GM21528 (cell line): ENCODE data around the gene NADK.
A peak's percentile ranks its signal among the peaks of the same experiment; 100 is the strongest.

Experiments used
- ATAC-seq: cut with Tn5 transposase; IDR thresholded peaks from one replicate; pipeline ENCODE4 v1.9.1; 2021; ENCODE audit warnings: mild to moderate bottlenecking, moderate library complexity; ENCODE audit not compliant: unreplicated experiment, low FRiP score

Gene NADK

GRCh38 chr1:1788136-1788535, 9.9 kb upstream of the NADK start:
- no peak for ATAC-seq

DNA sequence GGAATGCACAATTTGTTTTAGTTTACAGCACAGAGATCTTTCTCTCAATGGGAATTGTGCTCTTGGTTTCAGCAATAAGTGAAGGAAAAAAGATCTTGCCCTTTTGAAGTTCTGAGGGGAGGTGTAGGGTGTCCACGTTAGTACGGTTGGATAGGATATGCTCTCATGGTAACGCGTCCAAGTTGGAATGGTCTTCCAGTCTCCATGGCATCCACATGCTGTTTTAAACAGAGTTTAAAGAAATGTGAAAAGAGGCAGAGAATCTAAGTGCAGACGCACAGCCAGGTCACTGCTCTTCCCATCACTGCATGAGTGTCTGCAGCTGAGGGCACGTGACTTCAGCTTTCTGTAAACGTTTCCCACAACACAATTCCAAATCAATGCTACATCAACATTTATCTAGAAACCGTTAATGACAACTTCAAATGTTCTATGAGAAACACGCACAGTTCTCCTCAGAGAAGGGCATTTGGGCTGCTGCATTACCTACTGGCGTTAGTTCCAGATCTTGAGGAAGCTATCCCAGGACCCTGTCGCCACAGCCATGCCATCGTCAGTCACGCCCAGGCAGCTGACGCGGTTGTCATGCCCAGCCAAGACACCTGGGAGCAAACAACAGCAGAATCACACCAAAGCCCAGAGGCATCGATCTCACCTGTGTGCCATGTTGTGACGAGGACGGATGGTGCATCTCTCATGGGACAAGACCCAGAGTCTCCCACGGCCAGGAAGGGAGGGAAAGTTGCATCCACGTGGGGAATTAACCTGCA, 8.8 kb upstream of the NADK start:
- no peak for ATAC-seq

DNA sequence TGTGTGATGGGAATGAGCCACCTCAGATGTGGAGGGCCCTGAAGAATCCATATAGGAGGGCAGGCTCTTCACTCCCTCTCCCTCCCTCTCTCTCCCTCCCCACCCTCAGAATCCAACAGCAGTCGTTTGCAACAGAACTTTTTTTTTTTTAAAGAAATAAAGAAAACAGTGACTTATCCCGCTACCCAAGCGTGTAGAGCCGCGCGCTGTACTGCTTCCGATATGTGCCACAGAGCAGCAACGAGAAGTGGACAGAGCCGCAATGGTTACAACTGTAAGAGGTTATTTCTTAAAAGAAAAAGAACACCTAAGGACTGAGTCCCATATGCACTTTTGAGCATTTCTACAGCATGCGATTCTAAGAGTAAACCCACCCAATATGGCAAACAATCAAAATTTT, 7.4 kb upstream of the NADK start:
- no peak for ATAC-seq

DNA sequence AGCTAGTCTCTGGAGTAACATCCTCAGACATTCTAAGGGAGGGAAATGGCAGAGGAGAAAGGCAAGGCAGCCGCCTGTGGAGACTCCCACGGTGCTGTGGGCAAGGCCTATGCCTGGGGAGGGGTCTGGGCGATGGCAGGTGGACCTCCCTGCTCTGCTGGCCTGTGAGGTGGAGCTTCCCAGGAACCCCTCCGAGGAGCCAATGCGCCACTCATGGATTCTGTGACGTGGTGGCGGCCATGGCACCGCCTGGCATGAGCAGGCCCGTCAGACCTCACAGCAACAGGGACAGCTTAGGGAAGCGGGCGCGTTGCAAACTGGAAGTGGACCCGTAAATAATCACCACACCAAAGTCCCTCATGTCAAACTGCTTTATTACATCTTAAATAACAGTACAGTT, 6.7 kb upstream of the NADK start:
- ATAC-seq: no peak

- no peak for ATAC-seq
Measured at GRCh38 chr1:1783320-1783719, 5.0 kb upstream of the NADK start.

GRCh38 chr1:1782399-1783221, 4.3 kb upstream of the NADK start:
- ATAC-seq: no peak

GRCh38 chr1:1781526-1781903, 3.2 kb upstream of the NADK start:
- no peak for ATAC-seq

GRCh38 chr1:1780598-1781525, 2.6 kb upstream of the NADK start:
- ATAC-seq: no peak

- ATAC-seq: peak; percentile 30
Measured at GRCh38 chr1:1779691-1780597, 1.7 kb upstream of the NADK start.

GRCh38 chr1:1779320-1779675, 1.0 kb upstream of the NADK start:
- ATAC-seq: no peak

GRCh38 chr1:1778663-1779319, 521 bp upstream of the NADK start:
- peak; percentile 68 for ATAC-seq

DNA sequence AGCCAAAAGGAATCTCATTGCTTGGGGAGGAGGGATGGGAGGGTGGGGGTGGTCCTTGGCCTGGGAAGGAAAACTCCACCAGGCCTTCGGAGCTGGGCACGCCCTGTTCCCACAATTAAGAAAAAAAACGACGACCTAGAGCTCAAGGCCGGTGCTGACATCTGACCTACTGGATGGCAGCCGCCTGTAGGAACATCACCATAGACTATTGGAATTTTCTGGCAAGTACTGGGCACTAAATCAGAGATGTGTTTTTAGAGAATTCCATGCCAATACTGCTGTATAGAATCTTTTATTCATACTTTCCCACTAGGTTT, 729 bp downstream of the NADK start:
- no peak for ATAC-seq

DNA sequence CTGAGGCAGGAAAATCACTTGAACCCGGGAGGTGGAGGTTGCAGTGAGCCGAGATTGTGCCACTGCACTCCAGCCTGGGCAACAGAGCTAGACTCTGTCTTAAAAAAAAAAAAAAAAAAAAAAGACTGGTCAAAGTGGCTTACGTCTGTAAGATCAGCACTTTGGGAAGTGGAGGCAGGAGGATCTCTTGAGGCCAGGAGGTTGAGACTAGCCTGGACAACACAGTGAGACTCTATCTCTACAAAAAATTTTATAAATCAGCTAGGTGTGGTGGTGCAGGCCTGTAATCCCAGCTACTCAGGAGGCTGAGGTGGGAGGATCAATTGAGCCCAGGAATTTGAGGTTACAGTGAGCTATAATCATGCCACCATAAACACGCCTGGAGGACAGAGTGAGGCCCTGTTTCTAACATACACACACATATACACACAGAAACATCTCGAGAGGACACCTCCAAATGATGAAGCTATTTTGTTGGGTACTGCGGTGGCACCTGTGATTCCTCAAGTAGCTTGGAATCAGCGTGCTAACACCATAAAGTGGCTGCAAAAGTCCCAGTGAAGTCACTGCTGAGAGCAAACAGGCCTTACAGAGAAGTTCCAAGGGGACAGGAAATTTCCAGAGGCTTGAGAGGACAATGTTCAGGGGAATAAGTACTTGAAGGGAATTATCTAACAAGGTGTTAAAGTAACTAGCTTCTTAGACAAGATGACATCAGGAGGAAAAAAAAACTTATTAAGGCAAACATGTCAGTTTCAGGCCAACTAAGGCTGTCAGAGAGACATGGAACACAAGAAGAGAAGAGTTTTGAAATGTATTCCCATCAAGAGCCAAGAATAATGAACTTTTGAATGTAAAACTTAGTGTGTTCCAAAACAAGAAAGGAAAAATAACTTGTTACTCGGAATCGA, 1.3 kb downstream of the NADK start:
- no peak for ATAC-seq

DNA sequence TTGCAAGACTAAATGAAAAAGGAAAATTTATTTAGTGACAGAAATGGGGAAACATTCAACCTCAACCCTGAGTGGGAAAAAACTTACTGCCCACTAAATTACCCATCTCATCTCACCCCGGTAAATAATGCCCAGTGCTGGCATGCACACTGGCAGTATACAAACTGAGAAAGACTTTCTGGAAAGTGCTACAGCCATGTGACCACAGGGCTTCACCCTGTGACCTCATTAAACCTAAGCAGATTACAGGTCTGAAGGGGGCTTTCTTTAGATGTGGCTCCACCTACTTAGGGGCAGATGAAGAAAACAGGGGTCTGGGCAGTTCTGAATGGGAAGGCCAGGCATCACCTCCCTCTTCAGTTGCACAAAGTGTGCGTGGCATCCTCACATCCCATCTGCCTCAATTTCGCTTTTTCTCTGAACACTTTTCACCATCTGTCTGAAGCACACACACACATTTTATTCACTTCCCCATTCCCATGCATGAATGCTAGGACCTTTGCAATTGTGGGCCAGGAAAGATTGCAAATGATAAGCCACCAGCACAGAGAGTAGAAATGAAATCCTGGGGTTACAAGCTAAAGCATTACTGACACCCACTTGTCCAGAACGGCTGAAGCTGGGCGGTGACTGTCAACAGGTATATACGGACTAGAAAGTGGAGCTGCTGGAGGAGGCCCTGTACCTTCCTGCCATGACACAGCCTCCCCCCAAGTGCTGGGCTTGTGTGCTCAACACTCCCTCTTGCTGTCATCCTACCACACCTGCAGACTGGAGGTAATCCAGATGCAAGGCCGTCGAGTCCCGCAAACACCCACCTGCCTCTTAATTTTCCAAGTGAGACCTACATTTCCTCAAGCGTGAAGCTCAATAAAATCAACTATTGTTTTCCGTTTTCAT, 2.7 kb downstream of the NADK start:
- no peak for ATAC-seq

- ATAC-seq: no peak
Measured at GRCh38 chr1:1773874-1774273, 4.4 kb downstream of the NADK start.

GRCh38 chr1:1771096-1771495, 7.2 kb downstream of the NADK start:
- no peak for ATAC-seq

- no peak for ATAC-seq
Measured at GRCh38 chr1:1770102-1770501, 8.2 kb downstream of the NADK start.
